HG03378 (cell line): ENCODE results near the gene UROD.
A peak's percentile ranks its signal among the peaks of the same experiment; 100 is the strongest.
"Not testable (repeated sequence)": the region's sequence is repeated elsewhere in the genome, so short reads cannot be mapped to it uniquely, and the experiment has no call there.

Experiments used
- ATAC-seq: cut with Tn5 transposase; IDR thresholded peaks from one replicate; pipeline ENCODE4 v1.9.1; 2021; ENCODE audit warnings: mild to moderate bottlenecking, moderate library complexity; ENCODE audit not compliant: unreplicated experiment

UROD gene

DNA sequence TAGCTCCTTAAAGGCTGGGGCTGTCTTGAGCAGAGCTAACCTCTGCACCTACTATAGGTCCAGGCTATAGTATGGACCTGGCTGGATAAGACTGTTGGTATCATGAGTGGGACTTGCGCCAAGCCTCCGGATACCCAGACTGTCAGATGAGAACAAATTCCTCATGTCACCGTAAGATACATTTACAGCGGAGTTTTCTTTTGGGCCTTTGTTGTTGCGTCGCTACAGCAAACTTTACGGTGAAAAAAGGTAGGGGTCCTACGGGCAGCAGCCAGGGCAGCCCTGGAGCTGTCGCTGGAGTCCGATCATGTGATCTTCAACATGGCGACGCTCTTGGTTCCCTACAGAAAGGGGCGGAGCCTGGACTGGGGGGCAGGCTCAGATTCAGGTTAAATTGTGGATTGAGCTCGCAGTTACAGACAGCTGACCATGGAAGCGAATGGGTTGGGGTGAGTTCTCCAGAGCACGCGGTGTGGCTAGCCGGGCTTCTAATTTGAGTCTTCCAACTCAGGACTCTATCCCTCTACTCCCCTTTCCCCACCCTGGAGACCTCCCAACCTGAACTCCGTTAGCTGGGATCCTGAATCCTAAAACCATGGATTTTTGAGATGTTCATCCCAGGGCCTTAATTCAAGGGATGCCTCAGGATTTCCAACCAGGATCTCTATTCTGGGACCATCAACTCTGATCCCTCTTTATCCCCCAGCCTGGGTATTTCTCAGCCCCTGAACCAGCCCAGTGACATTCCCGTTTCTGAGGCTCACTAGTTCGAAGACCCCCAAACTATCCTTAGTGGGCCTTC lies at the start of gene UROD:
Gene UROD, plus strand, starts transcription at position 418 of the 802 bp plus-strand sequence. Its CDS starts 12 bp downstream, at position 430.
- peak; percentile 56 for ATAC-seq

DNA sequence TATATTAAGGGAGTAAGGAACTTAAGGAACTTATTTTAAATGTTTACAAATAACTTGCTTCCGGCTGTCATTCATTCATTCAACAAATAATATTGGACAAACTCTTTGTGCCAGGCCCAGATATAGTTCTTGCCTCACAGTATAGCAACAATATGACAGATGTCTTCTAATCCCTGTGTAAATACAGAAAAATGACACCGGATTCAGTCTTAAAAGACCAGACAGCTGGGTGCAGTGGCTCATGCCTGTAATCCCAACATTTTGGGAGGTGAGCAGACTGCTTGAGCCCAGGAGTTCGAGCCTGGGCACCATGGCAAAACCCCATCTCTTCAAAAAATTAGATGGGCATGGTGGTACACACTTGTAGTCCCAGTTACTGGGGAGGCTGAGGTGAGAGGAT lies 49.3 kb upstream of the UROD start:
- ATAC-seq, result no peak

DNA sequence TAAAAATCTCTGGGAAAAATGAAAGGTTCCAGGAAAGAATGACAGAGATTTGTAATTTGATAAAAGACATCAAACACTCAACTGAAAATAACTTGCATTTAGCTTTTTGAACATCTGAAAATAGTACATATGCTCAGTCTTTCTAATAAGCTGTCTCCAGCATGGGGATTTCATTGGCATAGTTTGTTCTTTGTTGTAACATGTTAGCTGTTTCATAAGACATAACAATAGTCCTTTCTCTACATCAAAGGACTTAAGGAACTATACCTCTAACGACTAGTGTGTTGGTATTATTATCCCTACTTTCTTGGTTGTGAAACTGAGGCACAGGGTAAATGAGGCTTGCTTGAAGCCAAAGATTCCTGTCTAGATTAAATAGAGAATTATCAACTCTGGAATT lies 47.7 kb upstream of the UROD start:
- ATAC-seq, result no peak

DNA sequence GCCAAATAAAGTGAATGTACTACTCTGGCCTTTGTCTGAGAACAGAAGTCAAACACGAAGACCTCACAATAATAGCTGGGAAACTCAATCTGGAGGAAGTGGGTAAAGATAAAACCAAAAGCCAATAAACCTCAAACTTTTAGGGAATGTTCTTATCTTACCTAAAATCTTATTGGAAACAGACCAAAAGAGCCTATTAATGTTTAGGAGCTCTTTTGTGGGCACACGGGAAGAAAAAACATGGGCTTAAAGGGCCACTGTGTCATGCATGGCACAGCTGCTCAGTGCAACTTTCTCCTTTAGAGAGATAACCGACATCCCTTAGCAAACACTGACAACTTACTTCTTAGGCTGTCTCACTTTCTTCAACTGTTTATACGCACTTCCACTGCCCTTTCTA lies 41.7 kb upstream of the UROD start:
- ATAC-seq, result no peak

DNA sequence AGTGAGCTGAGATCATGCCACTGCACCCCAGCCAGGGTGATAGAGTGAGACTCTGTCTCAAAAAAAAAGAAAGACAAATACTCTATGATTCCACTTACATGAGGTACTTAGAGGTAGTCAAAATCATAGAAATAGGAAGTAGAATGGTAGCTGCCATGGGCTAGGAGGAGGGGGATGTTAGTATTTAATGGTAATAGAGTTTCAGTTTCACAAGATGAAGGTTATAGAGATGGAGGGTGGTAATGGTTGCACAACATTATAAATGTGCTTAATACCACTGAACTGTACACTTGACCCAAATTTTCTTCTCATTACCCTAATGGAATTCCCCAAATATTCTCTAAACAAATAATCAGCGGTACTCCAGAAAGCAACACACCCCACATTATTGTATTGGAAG lies 38.4 kb upstream of the UROD start:
- ATAC-seq, result no peak

DNA sequence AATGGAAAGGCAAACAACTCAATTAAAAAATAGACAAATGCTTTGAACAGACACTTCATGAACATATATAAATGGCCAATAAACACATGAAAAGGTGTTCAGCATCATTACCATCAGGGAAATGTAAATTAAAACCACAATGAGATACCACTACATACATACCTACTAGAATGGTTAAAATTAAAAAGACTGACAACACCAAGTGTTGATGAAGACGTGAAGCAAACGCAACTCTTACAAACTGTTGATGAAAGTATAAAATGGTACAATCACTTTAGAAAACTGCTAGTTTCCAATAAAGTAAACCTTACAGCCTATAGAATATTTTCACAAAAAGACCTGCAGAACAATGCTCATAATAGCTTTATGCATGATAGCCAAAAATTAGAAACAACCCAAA lies 35.8 kb upstream of the UROD start:
- no peak for ATAC-seq

DNA sequence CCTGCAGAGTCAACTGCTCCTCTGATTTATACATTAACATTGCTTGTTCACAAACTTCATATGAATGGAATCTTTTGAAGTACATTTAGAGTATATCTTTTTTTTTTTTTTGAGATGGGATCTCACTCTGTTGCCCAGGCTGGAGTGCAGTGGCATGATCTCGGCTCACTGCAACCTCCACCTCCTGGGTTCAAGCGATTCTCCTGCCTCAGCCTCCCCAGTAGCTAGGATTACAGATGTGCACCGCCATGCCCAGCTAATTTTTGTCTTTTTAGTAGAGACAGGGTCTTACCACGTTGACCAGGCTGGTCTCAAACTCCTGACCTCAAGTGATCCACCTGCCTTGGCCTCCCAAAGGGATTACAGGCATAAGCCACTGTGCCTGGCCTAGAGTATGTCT lies 34.7 kb upstream of the UROD start:
- ATAC-seq, result not testable (repeated sequence)

DNA sequence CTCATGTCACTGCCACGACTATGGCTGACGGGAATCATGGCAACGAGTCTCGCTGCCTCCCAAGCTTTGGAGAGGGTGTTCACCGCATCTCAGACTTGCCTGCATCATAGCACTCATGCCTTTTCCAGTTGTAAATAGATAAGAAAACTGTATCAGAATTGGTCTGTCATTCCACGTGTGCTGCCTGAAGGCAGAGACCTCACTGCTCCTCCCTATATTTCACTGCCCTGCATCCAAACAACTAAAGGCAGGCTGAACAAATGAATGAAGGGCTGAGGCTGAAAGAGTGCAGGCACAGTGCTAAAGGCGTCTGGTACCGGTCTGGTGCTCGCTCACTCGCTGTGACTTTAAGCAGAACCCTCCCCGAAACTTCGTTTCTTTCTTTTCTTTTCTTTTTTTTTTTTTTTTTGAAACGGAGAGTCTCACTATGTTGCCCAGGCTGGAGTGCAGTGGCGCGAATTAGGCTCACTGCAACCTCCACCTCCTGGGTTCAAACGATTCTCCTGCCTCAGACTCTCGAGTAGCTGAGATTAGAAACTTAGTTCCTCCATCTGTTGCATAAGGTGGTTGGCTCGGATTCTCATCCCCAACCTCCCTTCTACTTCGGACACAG lies 26.2 kb upstream of the UROD start:
- ATAC-seq, result no peak

DNA sequence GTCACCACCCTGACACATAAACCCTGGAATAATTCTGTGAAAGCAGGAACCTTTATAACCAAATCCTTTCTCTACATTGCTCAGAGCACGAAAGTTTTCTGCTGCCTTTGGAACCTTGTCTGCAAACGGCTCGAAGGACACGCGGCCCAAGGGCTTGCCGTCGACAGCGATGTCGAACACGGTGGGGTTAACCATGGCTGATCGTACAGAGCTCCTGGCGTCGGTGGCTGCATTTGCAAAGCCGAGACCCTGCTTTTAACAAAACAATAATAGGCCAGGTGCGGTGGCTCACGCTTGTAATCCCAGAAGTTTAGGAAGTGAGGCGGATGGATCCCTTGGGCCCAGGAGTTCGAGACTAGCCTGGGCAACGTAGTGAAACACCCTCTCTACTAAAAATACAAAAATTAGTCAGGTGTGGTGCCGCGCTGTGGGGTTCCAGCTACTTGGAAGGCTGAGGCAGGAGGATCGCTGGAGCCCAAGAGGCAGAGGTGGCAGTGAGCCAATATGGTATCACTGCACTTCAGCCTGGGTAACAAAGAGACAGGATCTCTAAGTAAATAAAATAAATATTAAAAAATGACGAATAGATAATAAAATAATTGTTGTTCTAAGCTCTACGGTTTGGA lies 23.4 kb upstream of the UROD start:
- no peak for ATAC-seq

DNA sequence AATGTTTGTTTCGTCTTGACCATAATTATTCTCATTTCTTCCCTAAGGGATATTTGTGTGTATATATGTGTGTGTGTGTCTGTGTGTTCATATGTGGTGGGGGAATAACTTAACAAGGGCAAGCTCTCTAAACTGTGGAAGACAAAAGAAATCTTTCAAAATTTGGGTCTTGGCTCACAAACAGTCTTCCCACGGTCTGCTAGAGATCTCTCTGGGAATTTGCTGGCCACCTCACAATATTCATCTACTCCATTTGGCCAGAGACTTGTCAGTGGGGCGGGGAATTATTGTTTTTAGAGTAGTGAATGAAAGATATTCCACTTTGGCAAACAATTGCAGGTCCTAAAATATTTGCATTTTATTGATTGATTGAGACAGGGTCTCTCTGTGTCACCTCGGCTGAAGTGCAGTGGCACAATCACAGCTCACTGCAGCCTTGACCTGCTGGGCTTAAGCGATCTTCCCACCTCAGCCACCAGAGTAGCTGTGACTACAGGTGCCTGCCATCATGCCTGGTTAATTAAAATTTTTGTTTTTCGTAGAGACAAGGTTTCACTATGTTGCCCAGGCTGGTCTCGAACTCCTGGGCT lies 17.6 kb upstream of the UROD start:
- ATAC-seq, result no peak

DNA sequence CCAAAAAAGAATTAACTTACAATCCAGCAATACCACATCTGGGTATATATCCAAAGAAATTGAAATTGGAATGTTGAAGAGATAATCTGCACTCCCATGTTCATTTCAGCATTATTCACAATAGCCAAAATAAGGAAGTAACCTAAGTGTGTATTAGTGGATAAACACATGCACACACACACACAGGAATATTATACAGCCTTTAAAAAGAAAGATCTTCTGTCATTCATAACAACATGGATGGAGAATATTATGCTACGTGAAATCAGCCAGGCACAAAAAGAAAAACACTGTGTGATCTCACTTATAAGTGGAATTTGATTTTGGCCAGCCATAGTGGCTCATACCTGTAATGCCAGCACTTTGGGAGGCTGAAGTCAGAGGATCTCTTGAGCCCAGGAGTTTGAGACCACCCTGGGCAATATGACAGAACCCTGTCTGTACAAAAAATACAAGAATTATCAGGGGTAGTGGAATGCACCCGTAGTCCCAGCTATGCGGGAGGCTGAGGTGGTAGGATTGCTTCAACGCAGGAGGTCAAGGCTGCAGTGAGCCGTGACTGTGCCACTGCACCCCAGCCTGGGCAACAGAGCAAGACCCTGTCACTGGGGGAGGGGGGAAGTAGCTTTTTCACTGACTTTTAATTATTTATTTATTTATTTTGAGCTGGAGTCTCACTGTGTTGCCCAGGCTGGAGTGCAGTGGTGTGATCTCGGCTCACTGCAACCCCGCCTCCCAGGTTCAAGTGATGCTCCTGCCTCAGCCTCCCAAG lies 16.4 kb upstream of the UROD start:
- ATAC-seq, result no peak

DNA sequence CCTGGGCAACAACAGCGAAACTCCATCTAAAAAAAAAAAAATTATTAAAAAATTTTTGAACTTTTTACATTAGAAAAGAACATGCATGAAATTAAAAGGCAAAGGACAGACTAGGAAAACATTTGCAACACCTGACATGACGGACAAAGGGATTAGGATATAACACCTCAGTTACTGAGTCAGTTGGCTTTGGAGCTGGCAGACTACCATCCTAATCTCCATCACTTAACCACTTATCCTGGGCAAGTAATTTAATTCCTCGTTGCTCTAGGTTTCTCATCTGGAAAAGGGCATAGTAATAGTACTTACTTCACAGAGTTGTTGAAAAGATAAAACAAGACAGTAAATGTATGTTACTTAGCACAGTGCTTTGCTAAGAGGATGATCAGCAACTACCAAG lies 12.8 kb upstream of the UROD start:
- ATAC-seq, result no peak

DNA sequence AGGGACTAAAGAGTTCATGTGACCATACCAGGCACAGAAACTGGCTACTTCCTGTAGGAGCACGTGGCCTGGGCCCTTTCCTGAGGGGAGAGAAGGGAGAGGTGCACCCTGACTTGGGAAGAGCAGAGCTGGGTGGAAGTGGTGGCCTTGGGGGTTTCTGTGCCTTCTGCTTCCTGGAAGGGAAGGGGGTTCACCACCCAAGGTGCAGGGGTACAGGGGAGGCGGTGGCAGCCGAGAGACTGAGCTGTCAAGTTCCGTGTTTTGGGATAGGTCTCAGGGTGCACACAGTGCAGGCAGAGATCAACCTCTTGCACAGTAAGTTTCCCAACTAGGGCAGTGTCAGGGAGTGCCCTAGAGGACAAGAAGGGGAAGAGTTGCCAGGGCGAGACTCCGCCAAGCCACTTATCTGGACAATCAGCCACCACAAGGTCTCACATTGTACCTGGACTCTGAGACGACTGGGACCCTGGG lies 11.0 kb upstream of the UROD start:
- no peak for ATAC-seq

DNA sequence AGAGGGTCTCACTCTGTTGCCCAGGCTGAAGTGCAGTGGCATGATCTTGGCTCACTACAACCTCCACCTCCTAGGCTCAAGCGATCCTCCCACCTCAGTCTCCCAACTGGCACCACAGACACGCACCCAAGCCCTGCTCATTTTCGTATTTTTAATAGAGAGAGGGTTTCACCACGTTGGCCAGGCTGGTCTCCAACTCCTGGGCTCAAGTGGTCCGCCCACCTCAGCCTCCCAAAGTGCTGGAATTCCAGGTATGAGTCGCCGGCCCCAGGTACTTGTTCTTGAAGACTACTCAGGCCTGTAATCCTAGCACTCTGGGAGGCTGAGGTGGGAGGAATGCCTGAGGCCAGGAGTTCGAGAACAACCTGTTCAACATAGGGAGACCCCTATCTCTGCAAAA lies 10.5 kb upstream of the UROD start:
- not testable (repeated sequence) for ATAC-seq

DNA sequence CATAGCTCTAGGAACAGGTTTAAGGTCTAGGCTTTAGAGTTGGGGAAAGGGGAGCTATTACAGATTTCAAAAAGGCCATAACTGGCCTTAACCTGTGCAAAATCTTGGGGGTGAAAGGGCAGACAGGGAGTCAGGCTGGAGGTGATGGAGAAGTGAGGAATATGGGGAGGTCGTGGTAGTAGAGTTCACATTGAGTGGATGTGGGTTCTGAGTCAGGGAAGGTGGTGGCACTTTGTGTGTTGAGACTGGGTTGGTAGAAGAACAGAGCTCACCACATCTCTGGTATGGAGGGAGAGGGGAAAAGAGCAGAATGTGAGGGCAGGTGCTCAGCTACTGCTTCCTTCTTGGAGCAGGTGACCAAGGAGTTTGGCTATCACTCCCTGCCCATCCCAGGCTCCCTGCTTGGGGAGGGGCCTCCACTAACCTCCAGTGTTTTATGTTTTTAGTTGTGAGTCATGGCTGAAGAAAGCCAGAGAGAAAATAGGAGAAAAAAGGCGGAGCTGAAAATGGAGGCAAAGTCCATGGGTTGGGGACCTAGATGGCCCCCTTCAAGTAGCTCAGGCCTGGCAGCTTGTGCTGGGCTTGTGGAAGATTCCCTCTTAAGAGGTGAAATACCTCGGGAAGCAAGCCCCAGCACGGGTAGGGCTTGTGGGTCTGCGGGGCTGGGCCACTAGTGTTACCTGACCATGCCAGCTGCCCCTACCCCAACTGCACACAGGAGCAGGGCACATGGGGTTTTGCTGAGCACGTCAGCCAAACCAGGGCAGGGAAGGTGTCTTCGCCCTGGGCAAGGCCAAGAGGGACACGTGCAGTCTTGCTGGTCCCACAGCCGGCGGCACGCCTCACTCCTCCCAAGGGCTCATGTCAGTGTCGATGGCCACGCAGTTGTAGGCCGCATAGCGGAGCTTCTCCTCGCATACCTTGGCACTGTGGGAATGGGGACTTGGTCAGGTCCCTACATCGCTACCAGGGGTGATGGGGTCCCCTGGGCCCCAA lies 9.1 kb upstream of the UROD start:
- no peak for ATAC-seq

DNA sequence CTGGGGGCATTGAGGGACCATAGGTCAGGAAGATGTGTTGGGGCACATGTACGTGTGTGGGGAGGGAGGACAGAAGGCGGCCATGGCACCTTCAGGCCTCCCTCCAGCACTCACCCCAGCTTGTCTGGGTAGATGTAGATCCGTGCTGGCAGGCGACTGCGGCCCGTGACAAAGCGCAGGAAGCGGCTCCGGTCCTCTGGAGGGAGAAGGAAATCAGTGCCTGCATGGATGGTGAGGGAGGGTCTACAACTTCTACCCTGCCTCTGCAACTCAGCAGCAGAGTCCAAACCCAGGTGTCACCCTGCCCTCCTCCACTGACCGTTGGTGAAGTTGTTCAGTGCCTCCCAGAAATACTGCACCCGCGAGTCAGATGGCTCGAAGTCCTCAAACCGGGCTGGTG lies 8.3 kb upstream of the UROD start:
- no peak for ATAC-seq

DNA sequence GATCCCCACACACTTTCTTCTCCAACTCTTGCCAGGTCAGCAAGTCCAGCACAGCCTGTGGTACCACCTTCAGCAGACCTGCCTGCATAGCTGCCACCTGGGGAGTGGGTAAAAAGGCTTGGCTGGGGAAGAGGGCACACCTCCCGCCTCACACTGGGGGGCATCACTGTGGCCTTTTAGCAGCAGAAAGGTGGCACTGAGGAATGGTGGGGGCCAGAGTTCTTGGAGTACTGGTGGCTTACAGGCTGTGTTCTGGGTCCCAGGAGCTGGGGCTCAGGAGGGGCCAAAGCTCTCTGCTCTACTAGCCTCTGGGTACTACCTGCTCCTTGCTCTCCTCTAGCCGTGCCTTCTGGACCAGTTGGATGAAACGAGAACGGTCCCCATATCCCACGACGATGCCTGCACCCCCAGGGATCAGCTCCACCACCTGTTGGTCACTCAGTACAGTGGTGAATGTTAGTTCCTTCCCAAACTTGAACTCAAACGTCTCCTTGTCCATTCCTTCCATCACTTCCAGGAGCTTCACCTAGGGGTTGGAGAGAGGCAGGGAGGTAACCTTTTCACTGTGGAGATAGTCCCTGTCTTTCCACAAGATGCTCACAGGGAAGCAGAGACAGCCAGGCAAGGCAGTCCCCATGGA lies 7.7 kb upstream of the UROD start:
- no peak for ATAC-seq

DNA sequence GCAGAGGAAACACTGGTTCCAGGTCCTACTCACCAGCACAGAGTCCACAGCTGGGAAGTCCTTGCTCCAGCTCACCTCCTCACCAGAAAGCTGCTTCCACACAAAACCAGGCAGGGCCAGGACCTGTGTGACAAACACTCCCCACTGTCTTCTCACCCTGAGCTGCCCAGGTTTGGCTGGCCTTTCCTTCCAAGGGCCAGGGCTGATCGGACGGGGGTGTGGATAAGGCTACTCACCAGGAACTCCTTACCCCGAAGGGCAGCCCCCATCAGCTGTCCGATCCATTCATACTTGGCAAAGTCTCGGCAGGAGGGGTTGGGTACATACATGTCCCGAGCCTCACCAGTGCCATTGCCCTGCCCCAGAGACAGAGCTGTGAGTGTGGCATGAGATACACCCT lies 6.3 kb upstream of the UROD start:
- ATAC-seq, result no peak

DNA sequence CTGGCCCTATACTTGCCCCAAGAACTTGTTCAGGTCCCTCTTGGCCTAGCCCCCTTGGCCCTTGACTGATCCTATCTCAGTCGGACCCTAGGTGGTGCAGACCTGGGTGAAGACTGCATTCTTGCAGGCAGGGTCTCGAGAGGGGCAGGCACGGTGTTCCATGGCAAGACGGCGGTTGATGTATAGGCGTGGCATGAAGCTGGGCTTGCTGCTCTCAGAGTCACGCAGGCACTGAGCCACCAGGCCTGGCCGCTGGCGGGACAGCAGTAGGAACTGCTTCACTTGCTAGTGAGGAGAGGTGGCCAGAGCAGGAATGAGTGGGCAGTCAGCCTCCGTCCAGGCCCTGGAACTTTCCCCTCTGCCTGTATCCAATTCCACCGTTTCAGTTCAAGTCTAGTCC lies 4.7 kb upstream of the UROD start:
- no peak for ATAC-seq
